ENCODE results near the gene TNFAIP8L3.
"Not testable (repeated sequence)": the region's sequence is repeated elsewhere in the genome, so short reads cannot be mapped to it uniquely, and the experiment has no call there.

TNFAIP8L3 gene

DNA sequence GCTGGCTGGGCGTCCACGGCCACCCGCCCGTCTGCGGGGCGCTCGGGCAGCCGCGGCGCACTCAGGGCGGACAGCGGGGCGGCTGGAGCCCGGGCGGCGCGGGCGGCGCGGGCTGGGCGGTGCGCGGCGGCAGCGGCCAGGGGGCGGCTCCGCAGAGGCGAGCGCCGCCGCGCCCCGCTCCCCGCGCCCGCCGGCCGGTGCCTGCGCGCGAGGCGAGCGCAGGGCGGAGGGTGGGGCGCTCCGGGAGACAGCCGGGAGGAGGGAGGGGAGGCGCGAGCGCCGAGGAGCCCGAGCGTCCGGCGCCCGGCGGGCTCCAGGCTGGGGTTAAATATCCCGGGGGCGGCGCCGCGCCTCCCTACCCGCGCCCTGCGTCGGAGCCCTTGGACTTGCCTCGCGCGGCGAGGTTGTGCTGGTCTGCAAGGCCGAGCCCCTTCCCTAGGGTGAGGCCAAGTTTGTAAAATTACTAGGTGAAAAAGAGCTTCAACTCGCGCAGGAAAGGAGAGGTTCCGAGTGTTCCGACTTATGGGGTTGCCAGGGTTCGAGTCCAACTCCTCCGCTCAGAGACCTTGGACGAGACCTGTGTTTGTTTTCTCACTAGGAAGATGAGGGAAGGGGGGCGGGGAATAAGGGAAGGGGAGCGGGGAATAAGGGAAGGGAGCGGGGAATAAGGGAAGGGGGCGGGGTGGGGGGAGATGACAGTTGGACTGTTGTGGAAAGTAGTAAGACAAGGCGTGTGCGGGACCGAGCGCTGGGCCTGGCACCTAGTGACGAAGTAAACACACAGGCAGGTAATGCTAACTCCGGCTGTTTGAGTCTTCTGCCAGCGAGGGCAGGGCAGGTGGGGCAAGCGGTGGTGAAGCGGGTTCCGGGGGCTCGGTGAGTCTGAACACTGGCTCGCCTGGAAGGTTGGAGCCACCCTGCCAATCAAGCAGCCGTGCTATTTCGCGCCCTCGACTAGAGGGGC lies at the start of gene TNFAIP8L3:
Gene TNFAIP8L3, minus strand, starts transcription at position 301 of the 964 bp plus-strand sequence. CDS start 311 bp downstream, outside the sequence.
- peak within 1 kb of the TSS; percentile 51 for H3K4me3 ChIP-seq (ENCODE audit: low read depth, low read length)
- TF ChIP-seq, protein P1, sequence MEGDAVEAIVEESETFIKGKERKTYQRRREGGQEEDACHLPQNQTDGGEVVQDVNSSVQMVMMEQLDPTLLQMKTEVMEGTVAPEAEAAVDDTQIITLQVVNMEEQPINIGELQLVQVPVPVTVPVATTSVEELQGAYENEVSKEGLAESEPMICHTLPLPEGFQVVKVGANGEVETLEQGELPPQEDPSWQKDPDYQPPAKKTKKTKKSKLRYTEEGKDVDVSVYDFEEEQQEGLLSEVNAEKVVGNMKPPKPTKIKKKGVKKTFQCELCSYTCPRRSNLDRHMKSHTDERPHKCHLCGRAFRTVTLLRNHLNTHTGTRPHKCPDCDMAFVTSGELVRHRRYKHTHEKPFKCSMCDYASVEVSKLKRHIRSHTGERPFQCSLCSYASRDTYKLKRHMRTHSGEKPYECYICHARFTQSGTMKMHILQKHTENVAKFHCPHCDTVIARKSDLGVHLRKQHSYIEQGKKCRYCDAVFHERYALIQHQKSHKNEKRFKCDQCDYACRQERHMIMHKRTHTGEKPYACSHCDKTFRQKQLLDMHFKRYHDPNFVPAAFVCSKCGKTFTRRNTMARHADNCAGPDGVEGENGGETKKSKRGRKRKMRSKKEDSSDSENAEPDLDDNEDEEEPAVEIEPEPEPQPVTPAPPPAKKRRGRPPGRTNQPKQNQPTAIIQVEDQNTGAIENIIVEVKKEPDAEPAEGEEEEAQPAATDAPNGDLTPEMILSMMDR (IDR thresholded peaks at IDR 0.05; ENCODE audit: low read depth, low read length), result no peak
- in situ Hi-C loops (cut with HindIII; ENCODE audit: low sequenced_read_pairs), result no loop called here
- DNase-seq (ENCODE audit: low read depth, low spot score), result no peak

DNA sequence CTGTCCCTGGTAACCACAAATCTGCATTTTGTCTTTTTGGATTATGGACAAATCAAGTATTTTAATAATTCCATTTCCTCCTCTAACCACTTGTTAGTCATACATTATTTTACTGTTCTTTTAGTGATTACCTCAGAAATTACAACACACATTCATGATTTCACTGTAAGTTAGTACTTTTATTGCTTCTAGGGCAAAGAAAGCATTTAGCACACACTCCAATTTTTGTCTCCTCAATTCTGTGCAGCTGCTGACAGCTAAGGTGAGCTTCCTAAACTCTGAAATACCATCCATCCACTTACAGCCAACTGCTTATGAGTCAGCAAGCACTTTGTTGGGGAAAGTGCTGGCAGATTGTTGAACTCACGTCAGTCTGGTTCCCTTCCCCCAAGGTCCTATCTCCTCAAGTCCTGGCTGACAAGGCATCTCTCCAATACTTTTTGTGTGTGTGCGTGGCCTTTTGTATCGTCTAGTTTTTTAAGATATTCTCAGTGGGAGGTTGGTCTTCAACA lies 49.4 kb upstream of the TNFAIP8L3 start:
- TF ChIP-seq, protein P1 (IDR thresholded peaks at IDR 0.05; ENCODE audit: low read depth, low read length), result no peak
- DNase-seq (ENCODE audit: low read depth, low spot score), result peak; percentile 82
- no peak overlapping the region for H3K4me3 ChIP-seq (ENCODE audit: low read depth, low read length)
- in situ Hi-C loops (cut with HindIII; ENCODE audit: low sequenced_read_pairs), result no loop called here

DNA sequence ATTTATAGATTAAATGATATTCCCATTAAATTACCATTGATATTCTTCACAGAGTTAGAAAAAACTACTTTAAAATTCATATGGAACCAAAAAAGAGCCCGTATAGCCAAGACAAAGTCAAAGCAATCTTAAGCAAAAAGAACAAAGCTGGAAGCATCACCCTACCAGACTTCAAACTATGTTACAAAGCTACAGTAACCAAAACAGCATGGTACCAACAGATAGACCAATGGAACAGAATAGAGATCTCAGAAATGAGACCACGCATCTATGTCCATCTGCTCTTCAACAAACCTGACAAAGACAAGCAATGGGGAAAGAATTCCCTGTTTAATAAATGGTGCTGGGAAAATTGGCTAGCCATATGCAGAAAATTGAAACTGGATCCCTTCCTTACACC lies 45.6 kb upstream of the TNFAIP8L3 start:
- in situ Hi-C loops (cut with HindIII; ENCODE audit: low sequenced_read_pairs); H3K4me3 ChIP-seq (ENCODE audit: low read depth, low read length); DNase-seq (ENCODE audit: low read depth, low spot score): not testable (repeated sequence)

DNA sequence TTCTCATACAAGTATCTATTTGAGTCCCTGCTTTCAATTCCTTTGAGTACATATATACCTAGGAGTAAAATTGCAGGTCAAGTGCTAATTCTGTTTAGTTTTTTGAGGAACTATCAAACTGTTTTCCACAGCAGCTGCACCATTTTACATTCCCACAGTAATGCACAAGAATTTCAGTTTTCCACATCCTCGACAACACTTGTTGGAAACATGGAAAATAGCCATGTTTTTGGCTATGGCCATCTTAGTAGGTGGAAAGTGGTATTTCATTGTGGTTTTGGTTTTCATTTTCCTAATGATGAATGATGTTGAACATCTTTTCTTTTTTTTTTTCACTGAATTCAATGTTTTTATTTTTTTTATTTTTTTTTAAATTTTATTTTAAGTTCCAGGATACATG lies 44.4 kb upstream of the TNFAIP8L3 start:
- no peak overlapping the region for H3K4me3 ChIP-seq (ENCODE audit: low read depth, low read length)
- in situ Hi-C loops (cut with HindIII; ENCODE audit: low sequenced_read_pairs), result no loop called here
- DNase-seq (ENCODE audit: low read depth, low spot score), result no peak
- TF ChIP-seq, protein P1 (IDR thresholded peaks at IDR 0.05; ENCODE audit: low read depth, low read length), result no peak

DNA sequence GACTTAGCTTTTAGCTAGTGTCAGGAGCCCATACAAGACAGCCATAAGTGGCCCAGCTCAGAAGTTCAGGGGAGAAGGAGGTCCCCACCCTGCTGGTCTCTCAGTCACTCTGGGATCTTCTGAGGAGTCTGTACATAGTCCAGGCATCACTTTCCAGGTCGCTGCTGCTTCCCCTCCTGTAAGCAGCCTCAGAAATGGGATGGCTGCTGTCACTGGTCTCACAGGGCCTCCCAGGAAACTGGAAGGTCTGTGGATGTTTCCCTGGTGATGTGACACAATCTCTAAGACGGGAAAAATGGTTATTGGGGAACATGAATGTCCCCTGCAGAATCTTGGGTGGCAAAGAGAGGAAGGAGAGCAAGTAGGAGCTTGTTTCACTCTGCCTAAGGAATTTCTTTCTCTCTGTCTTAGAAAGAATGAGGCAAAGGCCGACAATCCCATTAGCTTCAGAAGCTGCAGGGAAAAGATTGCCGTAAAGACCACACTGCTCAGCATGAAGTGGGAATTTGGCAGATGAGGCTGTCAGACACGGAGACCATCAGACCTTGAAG lies 43.2 kb upstream of the TNFAIP8L3 start:
- TF ChIP-seq, protein P1 (IDR thresholded peaks at IDR 0.05; ENCODE audit: low read depth, low read length), result no peak
- in situ Hi-C loops (cut with HindIII; ENCODE audit: low sequenced_read_pairs), result no loop called here
- DNase-seq (ENCODE audit: low read depth, low spot score), result no peak
- no peak overlapping the region for H3K4me3 ChIP-seq (ENCODE audit: low read depth, low read length)

DNA sequence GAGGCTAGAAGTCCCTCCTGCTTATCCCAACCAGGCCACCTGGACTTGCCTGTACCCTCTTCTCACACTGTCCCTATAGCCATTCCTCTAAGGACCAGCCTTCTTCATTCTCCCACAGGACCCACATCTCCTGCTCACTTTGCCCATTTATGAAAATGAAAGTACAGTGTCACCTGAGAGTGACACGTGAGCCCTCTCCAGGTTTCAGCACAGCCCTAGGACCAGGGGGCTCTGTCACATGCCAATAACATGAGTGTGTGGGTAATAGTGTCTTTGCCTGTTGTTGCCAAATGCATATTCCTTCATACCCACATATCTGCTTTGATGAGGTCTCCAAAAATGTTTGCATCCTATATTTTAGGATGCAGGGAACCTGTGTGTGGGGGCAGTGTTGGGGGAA lies 42.3 kb upstream of the TNFAIP8L3 start:
- TF ChIP-seq, protein P1 (IDR thresholded peaks at IDR 0.05; ENCODE audit: low read depth, low read length), result no peak
- no peak overlapping the region for H3K4me3 ChIP-seq (ENCODE audit: low read depth, low read length)
- in situ Hi-C loops (cut with HindIII; ENCODE audit: low sequenced_read_pairs), result no loop called here
- DNase-seq (ENCODE audit: low read depth, low spot score), result no peak

DNA sequence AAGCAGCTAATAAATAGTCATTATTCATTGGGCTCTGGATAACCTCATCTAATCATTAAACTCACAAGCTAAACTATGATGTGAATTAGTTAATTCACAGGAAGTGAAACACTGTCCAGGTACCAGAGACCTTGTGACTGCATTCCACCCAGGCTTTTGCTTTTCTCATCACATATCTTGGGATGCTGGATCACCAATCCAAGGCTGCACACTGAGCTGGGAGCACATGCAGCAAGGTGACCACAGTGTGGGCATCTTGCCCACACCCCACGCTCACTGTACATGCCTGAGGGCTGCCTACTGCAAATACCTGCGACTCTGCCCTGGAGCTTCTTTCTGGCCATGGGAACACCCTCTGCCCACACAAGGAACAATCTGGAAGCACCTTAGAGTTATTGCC lies 40.6 kb upstream of the TNFAIP8L3 start:
- peak; percentile 22 for DNase-seq (ENCODE audit: low read depth, low spot score)
- TF ChIP-seq, protein P1 (IDR thresholded peaks at IDR 0.05; ENCODE audit: low read depth, low read length), result no peak
- H3K4me3 ChIP-seq (ENCODE audit: low read depth, low read length), result no peak overlapping the region
- in situ Hi-C loops (cut with HindIII; ENCODE audit: low sequenced_read_pairs), result no loop called here

Measured in astrocyte of the spinal cord (primary cell).